Activated CD4-positive, alpha-beta T cell treated with anti-CD3 and anti-CD28 coated beads, Interleukin-2, amount 10 ng/mL, durations not matched to agents 24 days and 14 days (primary cell): ENCODE data around the gene LRIG3. TPM values are rescaled to one million over a fixed set of nuclear protein-coding genes. Genes with fewer than 3 reads are reported as not detected.

Experiments used
- DNase-seq: peaks from one replicate; pipeline ENCODE4 v3.0.0; 2022
- H3K27ac Mint-ChIP-seq: one replicate; pipeline ENCODE4 v1.8.0; 2022; ENCODE audit warnings: mild to moderate bottlenecking, mixed read lengths
- H3K27me3 Mint-ChIP-seq: one replicate; pipeline ENCODE4 v1.8.0; 2022; ENCODE audit warnings: mixed read lengths
- H3K36me3 Mint-ChIP-seq: one replicate; pipeline ENCODE4 v1.8.0; 2022; ENCODE audit warnings: low read depth, mild to moderate bottlenecking, mixed read lengths
- H3K4me1 Mint-ChIP-seq: one replicate; pipeline ENCODE4 v1.8.0; 2021; ENCODE audit warnings: mixed read lengths
- H3K4me3 Mint-ChIP-seq: one replicate; pipeline ENCODE4 v1.8.0; 2022; ENCODE audit warnings: mild to moderate bottlenecking, moderate library complexity, mixed read lengths
- H3K9me3 Mint-ChIP-seq: one replicate; pipeline ENCODE4 v1.8.0; 2021; ENCODE audit warnings: mixed read lengths
- intact Hi-C: fragments of 100-400 bp; cut with micrococcal nuclease; formaldehyde crosslinking; loops from one replicate; pipeline ENCODE4 v1.15.1; 2023
- total RNA-seq: library from RNA; stranded (reverse); gene quantifications from 2 replicates; pipeline ENCODE4 v1.2.3, GENCODE V29; 2022

Gene LRIG3, protein sequence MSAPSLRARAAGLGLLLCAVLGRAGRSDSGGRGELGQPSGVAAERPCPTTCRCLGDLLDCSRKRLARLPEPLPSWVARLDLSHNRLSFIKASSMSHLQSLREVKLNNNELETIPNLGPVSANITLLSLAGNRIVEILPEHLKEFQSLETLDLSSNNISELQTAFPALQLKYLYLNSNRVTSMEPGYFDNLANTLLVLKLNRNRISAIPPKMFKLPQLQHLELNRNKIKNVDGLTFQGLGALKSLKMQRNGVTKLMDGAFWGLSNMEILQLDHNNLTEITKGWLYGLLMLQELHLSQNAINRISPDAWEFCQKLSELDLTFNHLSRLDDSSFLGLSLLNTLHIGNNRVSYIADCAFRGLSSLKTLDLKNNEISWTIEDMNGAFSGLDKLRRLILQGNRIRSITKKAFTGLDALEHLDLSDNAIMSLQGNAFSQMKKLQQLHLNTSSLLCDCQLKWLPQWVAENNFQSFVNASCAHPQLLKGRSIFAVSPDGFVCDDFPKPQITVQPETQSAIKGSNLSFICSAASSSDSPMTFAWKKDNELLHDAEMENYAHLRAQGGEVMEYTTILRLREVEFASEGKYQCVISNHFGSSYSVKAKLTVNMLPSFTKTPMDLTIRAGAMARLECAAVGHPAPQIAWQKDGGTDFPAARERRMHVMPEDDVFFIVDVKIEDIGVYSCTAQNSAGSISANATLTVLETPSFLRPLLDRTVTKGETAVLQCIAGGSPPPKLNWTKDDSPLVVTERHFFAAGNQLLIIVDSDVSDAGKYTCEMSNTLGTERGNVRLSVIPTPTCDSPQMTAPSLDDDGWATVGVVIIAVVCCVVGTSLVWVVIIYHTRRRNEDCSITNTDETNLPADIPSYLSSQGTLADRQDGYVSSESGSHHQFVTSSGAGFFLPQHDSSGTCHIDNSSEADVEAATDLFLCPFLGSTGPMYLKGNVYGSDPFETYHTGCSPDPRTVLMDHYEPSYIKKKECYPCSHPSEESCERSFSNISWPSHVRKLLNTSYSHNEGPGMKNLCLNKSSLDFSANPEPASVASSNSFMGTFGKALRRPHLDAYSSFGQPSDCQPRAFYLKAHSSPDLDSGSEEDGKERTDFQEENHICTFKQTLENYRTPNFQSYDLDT
- total RNA-seq = not detected in 2 replicates

GRCh38 chr12:58920102-58920960, at the start of gene LRIG3:
Gene LRIG3, minus strand, starts transcription at chr12:58920504. Its CDS starts 269 bp downstream, at chr12:58920235.
- DNase-seq = peak; percentile 65
- H3K27ac Mint-ChIP-seq = no peak within 1 kb of the TSS
- H3K27me3 Mint-ChIP-seq = peaks cover 41% of the 10 kb centered on the region
- intact Hi-C loops = no loop called here
- H3K4me3 Mint-ChIP-seq = peak within 1 kb of the TSS; percentile 55
- peaks cover 2% of the 10 kb centered on the region for H3K4me1 Mint-ChIP-seq
- no peaks in the 10 kb centered on the region for H3K9me3 Mint-ChIP-seq
- no peaks in the 10 kb centered on the region for H3K36me3 Mint-ChIP-seq

GRCh38 chr12:58969237-58969636, 48.9 kb upstream of the LRIG3 start:
- Mint-ChIP-seq H3K36me3 (no peaks in the 10 kb centered on the region), H3K4me1 (no peaks in the 10 kb centered on the region), H3K27me3 (no peaks in the 10 kb centered on the region), H3K4me3 (no peak overlapping the region), H3K27ac (no peak overlapping the region), H3K9me3 (peaks cover 3% of the 10 kb centered on the region)
- intact Hi-C loops = no loop called here
- no peak for DNase-seq

DNA sequence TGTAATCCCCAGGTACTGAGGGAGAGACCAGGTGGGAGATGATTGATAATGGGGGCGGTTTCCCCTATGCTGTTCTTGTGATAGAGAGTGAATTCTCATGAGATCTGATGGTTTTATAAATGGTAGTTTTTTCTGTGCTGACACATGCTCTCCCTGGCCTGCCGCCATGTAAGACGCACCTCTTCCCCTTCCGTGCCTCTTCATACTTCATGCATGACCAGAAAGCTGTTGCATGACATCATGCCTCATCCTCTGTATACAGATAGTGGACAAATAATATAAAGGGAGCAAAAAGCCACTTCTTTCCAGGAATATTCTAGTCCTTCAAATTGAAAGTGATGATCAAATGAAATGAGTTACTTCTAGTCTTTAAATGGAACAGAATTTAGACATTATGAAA, 47.3 kb upstream of the LRIG3 start:
- intact Hi-C loops = no loop called here
- no peaks in the 10 kb centered on the region for H3K4me1 Mint-ChIP-seq
- H3K27ac Mint-ChIP-seq = no peak overlapping the region
- H3K36me3 Mint-ChIP-seq = no peaks in the 10 kb centered on the region
- no peaks in the 10 kb centered on the region for H3K27me3 Mint-ChIP-seq
- peaks cover 3% of the 10 kb centered on the region for H3K9me3 Mint-ChIP-seq
- no peak for DNase-seq
- H3K4me3 Mint-ChIP-seq = no peak overlapping the region

- Mint-ChIP-seq H3K27ac (no peak overlapping the region), H3K36me3 (no peaks in the 10 kb centered on the region), H3K4me1 (no peaks in the 10 kb centered on the region), H3K27me3 (no peaks in the 10 kb centered on the region), H3K9me3 (peaks cover 3% of the 10 kb centered on the region), H3K4me3 (no peak overlapping the region)
- no peak for DNase-seq
- intact Hi-C loops = no loop called here
Observed at GRCh38 chr12:58966939-58967338, 46.6 kb upstream of the LRIG3 start.

DNA sequence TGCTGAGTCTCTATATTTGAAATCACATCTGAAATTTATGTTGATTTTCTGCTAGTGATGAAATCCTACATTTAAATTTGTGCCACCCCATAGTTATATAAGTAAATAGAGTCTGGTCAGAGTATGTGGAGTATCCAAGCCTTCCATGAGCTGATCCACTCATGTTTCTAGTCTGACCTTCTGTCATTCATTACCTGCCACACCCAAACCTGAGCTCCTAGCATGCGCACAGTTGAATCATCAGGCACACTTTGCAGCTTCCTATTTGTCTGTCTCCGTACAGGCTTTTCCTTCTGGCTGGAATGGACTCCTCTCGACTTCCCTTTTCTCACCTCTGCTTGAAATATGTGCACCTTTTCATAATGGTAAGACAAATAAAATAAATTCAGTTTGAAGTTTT, 45.3 kb upstream of the LRIG3 start:
- Mint-ChIP-seq H3K4me1 (no peaks in the 10 kb centered on the region), H3K36me3 (no peaks in the 10 kb centered on the region)

DNA sequence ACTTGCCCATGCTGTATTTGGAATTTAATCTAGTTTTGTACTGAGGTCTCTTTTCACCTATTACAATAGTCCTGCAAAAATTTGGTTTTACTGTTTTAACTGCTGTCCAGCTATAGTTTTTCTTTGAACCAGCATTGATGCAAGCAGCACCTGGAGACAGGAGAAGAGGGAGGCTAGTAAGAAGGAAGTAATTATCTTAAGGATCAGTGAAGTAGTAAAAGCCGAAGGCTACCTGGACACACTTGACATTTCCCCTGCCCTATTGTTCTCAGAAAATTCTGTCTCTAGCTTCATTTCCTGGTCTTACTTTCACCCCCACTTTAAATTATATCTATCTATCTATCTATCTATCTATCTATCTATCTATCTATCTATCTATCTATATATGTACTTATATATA, 43.5 kb upstream of the LRIG3 start:
- Mint-ChIP-seq H3K4me1 (no peaks in the 10 kb centered on the region), H3K36me3 (no peaks in the 10 kb centered on the region), H3K4me3 (no peak overlapping the region), H3K9me3 (peaks cover 3% of the 10 kb centered on the region), H3K27ac (no peak overlapping the region), H3K27me3 (no peaks in the 10 kb centered on the region)
- no peak for DNase-seq
- intact Hi-C loops = no loop called here

More for the DNA sequence above, 45.3 kb upstream of the LRIG3 start:
- H3K4me3 Mint-ChIP-seq = no peak overlapping the region
- no peak overlapping the region for H3K27ac Mint-ChIP-seq
- H3K27me3 Mint-ChIP-seq = no peaks in the 10 kb centered on the region
- H3K9me3 Mint-ChIP-seq = peaks cover 3% of the 10 kb centered on the region
- intact Hi-C loops = no loop called here
- DNase-seq = no peak

DNA sequence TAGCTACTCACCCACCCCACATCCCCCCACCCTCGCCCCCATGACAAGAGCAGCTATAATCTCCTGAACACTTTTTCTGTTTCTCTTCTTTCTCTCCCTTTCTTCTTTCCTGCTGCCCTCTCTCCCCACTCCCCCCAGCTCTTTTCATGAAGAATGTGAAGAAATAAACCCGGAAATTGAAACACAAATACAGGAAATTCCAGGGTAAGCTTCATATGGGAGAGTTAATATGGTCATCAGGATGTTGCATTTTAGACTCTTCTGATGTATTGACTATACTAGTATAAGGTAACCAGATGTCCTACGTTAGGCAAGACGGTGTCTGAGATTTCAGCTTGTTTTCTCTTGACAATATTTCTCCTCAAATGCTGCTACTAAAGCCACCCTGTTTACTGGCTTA, 41.6 kb upstream of the LRIG3 start:
- Mint-ChIP-seq H3K9me3 (no peaks in the 10 kb centered on the region), H3K36me3 (no peaks in the 10 kb centered on the region), H3K4me1 (no peaks in the 10 kb centered on the region), H3K27me3 (no peaks in the 10 kb centered on the region), H3K4me3 (no peak overlapping the region), H3K27ac (no peak overlapping the region)
- no peak for DNase-seq
- intact Hi-C loops = no loop called here

- Mint-ChIP-seq H3K4me1 (no peaks in the 10 kb centered on the region), H3K36me3 (no peaks in the 10 kb centered on the region), H3K27ac (no peak overlapping the region), H3K4me3 (no peak overlapping the region), H3K9me3 (no peaks in the 10 kb centered on the region), H3K27me3 (no peaks in the 10 kb centered on the region)
- intact Hi-C loops = no loop called here
- DNase-seq = no peak
Observed at GRCh38 chr12:58961166-58961565, 40.9 kb upstream of the LRIG3 start.

DNA sequence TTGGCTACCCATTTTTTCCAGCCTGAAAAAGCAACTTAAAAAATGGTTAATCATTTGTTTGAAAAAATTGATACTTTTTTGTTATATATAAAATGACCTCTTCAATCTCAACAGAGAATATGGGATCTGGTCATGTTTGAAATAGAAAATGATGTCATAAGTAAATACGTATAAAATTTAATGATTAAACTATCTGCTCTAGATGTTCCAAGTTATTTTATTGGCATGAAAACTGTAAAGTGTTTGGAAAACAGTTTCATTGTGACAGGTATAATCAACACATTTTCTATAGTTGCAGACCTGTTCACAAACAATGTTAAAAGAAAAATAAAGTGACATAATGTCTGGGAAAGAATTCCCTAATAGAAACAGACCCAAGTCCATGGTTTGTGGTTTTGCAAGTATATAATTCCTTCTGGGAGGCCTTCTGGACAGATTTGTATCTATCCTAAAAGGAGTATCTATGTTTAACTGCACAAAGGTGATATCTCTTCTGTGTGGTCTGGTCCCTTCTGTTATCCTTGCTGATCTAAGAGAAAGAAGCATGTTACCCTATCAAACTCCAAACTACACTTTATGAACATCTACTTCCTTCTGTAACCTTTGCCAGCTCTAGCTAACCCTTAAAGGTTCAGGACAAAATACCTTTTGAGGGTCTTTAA, 39.5 kb upstream of the LRIG3 start:
- Mint-ChIP-seq H3K27ac (no peak overlapping the region), H3K4me3 (no peak overlapping the region)

GRCh38 chr12:58957298-58957697, 37.0 kb upstream of the LRIG3 start:
- H3K36me3 Mint-ChIP-seq = no peaks in the 10 kb centered on the region
- H3K27ac Mint-ChIP-seq = no peak overlapping the region
- no peak for DNase-seq
- H3K9me3 Mint-ChIP-seq = no peaks in the 10 kb centered on the region
- intact Hi-C loops = no loop called here
- H3K4me1 Mint-ChIP-seq = no peaks in the 10 kb centered on the region
- no peaks in the 10 kb centered on the region for H3K27me3 Mint-ChIP-seq
- H3K4me3 Mint-ChIP-seq = no peak overlapping the region

More for the DNA sequence above, 39.5 kb upstream of the LRIG3 start:
- DNase-seq = no peak
- intact Hi-C loops = no loop called here
- Mint-ChIP-seq H3K36me3 (no peaks in the 10 kb centered on the region), H3K27me3 (no peaks in the 10 kb centered on the region), H3K9me3 (no peaks in the 10 kb centered on the region), H3K4me1 (no peaks in the 10 kb centered on the region)

DNA sequence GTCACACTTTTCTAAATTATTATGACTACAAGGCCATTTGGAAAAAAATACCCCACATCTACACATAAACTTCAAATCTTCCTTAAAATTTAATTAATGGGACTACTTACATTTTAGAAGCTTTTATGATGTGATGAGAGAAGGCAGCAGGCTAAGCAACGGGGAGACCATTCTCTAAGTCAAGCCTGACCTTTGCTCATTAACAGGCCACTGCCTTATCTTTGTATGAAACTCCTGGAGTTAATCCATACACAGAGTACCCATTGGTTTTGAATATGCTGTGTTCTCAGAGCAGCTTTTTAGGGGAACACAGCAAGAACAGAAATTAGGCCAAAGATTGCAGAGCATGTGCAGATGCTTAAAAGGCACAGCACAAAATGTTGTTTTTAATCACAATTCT, 35.5 kb upstream of the LRIG3 start:
- Mint-ChIP-seq H3K36me3 (no peaks in the 10 kb centered on the region), H3K27ac (no peak overlapping the region), H3K4me1 (no peaks in the 10 kb centered on the region), H3K27me3 (no peaks in the 10 kb centered on the region), H3K9me3 (no peaks in the 10 kb centered on the region), H3K4me3 (no peak overlapping the region)
- intact Hi-C loops = no loop called here
- no peak for DNase-seq

GRCh38 chr12:58954002-58954401, 33.7 kb upstream of the LRIG3 start:
- Mint-ChIP-seq H3K4me1 (no peaks in the 10 kb centered on the region), H3K9me3 (peaks cover 7% of the 10 kb centered on the region), H3K27ac (no peak overlapping the region), H3K27me3 (no peaks in the 10 kb centered on the region), H3K4me3 (no peak overlapping the region), H3K36me3 (no peaks in the 10 kb centered on the region)
- intact Hi-C loops = no loop called here
- no peak for DNase-seq

GRCh38 chr12:58950739-58951100, 30.4 kb upstream of the LRIG3 start:
- H3K9me3 Mint-ChIP-seq = peaks cover 14% of the 10 kb centered on the region
- intact Hi-C loops = no loop called here
- H3K27me3 Mint-ChIP-seq = no peaks in the 10 kb centered on the region
- no peak overlapping the region for H3K4me3 Mint-ChIP-seq
- no peaks in the 10 kb centered on the region for H3K4me1 Mint-ChIP-seq
- no peaks in the 10 kb centered on the region for H3K36me3 Mint-ChIP-seq
- H3K27ac Mint-ChIP-seq = no peak overlapping the region
- no peak for DNase-seq
